22Rv1 (cell line): ENCODE data around the gene MYH8.
A peak's percentile ranks its signal among the peaks of the same experiment; 100 is the strongest.

Experiments
- H3K27ac ChIP-seq: fragments of 450-650 bp; 2 replicates; pipeline ENCODE4 v1.5.1; 2017
- CTCF ChIP-seq: fragments of 450-650 bp; IDR thresholded peaks from 2 replicates; pipeline ENCODE4 v1.5.1; 2017; ENCODE audit warnings: mild to moderate bottlenecking
- ZFX ChIP-seq: fragments of 450-650 bp; IDR thresholded peaks from 2 replicates; pipeline ENCODE4 v1.6.1; 2017; ENCODE audit warnings: antibody characterized with exemption, borderline replicate concordance

MYH8 gene

DNA sequence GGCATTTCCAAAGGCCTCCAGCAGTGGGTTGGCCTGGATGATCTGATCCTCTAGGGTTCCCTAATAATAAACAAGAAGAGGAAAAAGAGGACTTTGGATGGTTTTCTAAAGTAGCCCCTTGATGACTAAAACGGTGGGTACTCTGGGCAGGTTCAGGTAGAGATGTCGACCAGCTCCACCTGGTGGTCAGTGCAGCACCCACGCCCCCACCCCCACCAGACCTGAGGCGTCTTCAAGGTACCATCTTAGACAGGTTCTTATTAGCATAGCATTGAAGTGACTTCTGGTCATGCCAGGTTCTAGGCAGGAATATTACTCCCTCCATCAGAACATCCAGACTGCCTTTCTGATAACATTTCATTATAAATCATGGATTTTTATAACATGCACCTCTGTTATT, 64.0 kb downstream of the MYH8 start:
- no peak overlapping the region for H3K27ac ChIP-seq
- TF ChIP-seq CTCF: peak; percentile 71
- no peak for TF ChIP-seq ZFX

GRCh38 chr17:10354651-10355050, 67.1 kb downstream of the MYH8 start:
- H3K27ac ChIP-seq: no peak overlapping the region
- TF ChIP-seq CTCF (no peak), ZFX (no peak)

DNA sequence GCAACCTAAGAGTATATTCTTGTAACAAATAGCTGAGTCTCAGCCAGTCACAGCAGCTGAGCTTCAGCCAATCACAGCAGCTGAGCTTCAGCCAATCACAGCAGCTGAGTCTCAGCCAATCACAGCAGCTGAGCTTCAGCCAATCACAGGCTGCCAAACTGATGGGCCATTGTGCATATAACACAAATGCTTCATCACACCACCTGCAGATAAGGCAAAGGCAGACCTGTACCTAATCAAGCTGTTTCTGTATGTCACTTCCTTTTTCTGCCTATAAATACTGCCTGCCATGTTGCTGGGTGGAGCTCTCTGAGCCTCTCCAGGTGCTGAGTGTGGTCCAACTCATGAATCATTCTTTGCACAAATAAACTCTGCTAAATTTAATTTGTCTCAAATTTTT, 68.9 kb downstream of the MYH8 start:
- H3K27ac ChIP-seq: no peak overlapping the region

GRCh38 chr17:10349403-10349802, 72.3 kb downstream of the MYH8 start:
- no peak overlapping the region for H3K27ac ChIP-seq
- peak; percentile 34 for TF ChIP-seq CTCF
- TF ChIP-seq ZFX: no peak

More for the DNA sequence above, 68.9 kb downstream of the MYH8 start:
- no peak for TF ChIP-seq CTCF
- TF ChIP-seq ZFX: no peak

GRCh38 chr17:10344816-10345215, 76.9 kb downstream of the MYH8 start:
- TF ChIP-seq ZFX (no peak), CTCF (no peak)
- no peak overlapping the region for H3K27ac ChIP-seq
